Putamen (tissue), 1 donor: ENCODE measurements around the gene UVRAG.
A peak's percentile ranks its signal among the peaks of the same experiment; 100 is the strongest.
"Not testable (repeated sequence)": the region's sequence is repeated elsewhere in the genome, so short reads cannot be mapped to it uniquely, and the experiment has no call there.

Source experiments
- DNase-seq: peaks from one replicate; pipeline ENCODE4 v3.0.0-alpha.2; 2016; ENCODE audit warnings: low spot score

Gene UVRAG

DNA sequence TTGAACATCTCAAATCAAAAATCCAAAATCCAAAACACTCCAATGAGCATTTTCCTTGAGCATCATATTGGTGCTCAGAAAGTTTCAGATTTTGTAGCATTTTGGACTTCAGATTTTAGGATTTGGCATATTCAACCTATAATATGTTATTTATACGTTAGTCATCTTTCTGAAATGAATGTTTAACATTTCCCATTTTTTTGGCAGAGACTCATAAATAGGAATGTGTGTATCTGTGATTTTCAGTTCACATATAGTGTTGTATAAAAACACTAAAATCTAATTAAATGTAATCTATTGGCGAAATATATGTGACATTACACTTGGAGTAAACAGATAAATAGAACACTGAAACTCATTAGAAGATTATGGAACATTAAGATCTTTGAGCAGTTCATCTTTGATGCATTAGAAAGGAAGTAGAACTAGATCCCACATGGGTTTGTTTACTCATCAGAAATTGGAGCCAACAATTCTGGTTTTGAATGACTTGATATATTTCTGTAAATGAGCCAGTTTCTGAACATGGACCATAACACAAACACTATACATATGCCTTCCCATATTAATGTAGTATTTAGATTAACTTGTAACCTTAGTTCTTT lies 153.1 kb downstream of the UVRAG start:
- no peak for DNase-seq

DNA sequence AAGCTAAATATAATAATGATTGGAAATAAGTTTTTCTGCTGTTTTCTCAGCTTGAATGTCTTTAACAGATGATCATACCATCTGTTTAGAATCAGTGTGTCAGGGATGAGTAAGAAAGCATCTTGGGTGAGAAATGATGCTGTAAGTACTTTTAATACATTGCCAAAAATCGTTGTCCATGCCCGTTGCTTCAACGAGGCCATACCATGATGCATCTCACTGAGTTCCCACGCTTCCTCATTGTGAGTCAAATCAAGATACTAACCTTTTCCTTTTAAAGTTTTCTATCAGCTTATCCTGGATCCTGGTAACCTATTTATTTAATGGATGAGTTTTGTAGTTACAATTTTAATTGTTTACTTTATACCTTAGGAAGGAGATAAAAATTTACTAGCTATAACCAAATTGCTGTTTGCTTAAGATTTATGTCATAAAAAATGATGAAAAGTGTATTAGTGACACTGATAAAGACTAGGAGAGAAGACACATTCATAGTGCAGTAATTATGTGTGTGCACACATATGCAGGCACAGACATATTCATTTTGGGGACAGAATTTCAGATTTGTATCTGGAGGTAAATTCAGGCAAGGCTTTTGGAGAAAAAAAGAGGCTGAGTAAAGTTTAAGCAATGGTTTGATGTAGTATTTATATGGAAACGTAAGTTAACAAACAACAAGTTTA lies 154.8 kb downstream of the UVRAG start:
- DNase-seq: no peak

DNA sequence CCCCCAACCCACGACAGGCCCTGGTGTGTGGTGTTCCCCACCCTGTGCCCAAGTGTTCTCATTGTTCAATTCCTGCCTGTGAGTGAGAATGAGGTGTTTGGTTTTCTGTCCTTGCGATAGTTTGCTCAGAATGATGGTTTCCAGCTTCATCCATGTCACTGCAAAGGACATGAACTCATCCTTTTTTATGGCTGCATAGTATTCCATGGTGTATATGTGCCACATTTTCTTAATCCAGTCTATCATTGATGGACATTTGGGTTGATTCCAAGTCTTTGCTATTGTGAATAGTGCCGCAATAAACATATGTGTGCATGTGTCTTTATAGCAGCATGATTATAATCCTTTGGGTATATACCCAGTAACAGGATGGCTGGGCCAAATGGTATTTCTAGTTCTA lies 158.7 kb downstream of the UVRAG start:
- not testable (repeated sequence) for DNase-seq

DNA sequence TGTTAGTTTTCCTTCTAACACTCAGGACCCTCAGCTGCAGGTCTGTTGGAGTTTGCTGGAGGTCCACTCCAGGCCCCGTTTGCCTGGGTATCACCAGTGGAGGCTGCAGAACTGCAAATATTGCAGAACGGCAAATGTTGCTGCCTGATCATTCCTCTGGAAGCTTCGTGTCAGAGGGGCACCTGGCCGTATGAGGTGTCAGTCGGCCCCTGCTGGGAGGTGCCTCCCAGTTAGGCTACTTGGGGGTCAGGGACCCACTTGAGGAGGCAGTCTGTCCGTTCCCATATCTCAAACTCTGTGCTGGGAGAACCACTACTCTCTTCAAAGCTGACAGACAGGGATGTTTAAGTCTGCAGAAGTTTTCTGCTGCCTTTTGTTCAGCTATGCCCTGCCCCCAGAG lies 164.1 kb downstream of the UVRAG start:
- not testable (repeated sequence) for DNase-seq

DNA sequence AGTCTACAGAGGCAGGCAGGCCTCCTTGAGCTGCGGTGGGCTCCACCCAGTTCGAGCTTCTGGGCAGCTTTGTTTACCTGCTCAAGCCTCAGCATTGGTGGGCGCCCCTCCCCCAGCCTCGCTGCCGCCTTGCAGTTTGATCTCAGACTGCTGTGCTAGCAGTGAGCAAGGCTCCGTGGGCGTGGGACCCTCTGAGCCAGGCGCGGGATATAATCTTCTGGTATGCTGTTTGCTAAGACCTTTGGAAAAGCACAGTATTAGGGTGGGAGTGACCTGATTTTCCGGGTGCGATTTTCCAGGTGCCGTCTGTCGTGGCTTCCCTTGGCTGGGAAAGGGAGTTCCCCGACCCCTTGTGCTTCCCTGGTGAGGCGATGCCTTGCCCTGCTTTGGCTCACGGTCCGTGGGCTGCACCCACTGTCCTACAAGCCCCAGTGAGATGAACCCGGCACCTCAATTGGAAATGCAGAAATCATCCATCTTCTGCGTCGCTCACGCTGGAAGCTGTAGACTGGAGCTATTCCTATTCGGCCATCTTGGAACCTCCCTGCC lies 164.5 kb downstream of the UVRAG start:
- not testable (repeated sequence) for DNase-seq

GRCh38 chr11:75980031-75980430 lies 165.0 kb downstream of the UVRAG start:
- no peak for DNase-seq

DNA sequence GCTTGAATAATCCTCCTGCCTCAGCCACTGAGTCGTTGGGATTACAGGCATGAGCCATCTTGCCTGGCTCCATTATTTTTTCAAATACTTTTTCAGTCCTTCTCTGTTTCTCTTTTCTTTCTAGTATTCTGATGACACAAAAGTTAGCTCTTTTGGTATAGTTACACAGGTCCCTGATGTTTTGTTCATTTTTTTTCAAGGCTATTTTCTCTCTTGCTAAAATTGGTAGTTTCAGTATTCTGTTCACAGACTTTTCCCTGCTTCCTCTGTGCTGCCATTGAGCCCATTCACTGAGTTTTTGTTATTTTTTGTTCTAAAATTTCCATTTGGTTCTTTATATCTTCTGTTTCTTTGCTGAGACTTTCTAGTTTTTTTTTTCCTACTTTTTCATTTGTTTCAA lies 166.5 kb downstream of the UVRAG start:
- DNase-seq: no peak

DNA sequence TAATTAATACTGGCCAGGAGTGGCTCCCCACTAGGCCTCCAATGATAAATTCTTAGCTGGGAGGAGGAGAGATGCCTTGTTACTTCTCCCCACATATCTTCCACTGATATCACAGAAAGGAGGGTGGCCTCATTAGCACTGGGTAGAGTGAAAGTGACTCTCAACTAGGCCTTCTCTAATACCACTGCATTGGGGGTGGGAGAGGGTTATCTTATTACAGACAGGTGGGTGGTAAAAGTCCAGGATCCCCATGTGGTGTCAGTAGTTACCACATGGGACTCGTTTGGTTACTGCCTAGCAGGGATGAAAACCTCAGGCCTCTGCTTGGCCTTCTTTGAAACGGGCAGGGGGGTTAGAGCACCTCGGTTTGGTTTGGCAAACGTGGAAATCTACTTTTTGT lies 167.3 kb downstream of the UVRAG start:
- DNase-seq: no peak

DNA sequence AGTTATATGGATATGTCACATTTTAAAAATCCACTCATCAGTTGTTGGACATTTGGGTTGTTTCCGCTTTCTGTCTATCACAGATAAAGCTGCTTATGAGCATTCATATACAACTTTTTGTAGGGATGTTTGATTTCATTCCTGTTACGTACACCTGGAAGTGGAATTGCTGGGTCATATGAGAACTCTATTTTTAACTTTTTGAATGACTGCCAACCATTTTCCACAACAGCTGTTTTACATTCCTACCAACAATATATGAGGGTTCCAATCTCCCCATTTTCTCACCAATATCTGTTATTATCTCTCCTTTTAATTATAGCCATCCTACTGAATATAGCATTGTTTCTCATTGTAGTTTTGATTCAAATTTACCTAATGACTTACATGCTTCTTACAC lies 172.0 kb downstream of the UVRAG start:
- DNase-seq: no peak

GRCh38 chr11:75993126-75993525 lies 178.1 kb downstream of the UVRAG start:
- DNase-seq: no peak

GRCh38 chr11:75994616-75995015 lies 179.6 kb downstream of the UVRAG start:
- no peak for DNase-seq

- no peak for DNase-seq
These were observed 181.8 kb downstream of the UVRAG start for GRCh38 chr11:75996523-75997442.

- DNase-seq: no peak
These were observed 189.4 kb downstream of the UVRAG start for GRCh38 chr11:76004400-76004799.

DNA sequence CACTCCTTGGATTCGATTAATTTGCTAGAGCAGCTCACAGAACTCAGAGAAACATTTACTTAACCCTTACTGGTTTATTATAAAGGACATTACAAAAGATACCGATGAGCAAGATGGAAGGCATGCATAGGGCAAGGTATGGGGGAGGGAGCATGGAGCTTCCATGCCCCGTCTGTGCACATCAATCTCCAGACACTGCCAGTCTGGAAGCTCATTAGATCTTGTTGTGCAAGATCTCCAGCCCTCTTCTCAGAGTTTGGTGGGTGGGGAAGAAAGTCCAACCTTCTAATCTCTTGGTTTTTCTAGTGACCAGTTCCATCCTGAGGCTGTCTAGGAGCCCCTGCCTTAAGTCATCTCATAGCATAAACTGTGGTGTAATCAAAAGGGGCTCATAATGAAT lies 190.7 kb downstream of the UVRAG start:
- DNase-seq: no peak

DNA sequence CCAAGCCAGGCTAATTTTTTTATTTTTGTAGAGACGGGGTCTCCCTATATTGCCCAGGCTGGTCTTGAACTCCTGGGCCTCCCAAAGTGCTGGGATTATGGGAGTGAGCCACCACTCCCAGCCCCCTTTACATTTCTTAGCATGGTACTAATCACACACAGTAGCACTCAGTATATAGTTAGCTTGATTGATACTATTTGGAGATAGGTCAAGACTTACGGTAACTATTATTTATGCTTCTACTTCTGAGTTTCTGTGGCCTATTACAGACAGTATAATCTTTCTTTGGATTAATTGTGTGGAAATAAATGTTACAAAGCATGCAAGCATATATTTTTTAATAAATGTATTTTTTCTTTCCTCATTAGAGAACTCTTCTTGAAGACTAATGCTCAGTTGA lies 192.2 kb downstream of the UVRAG start:
- DNase-seq: no peak

DNA sequence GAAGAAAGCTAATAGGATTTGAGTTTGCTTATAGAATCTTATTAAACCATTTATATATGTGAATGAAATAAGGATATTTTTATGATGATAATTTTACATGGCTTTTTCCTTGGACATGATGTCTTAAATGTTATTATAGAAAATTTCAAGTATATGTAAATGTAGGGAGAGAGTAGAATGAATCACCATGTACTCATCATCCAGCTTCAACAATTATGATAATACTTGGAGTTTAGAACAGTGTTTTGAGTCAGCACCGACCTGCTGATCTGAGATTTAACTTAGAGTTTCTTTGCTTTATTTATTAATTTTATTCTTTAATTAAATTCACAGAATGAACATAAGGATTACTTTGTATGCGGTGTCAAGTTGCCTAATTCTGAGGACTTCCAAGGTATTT lies 193.5 kb downstream of the UVRAG start:
- peak; percentile 2 for DNase-seq

DNA sequence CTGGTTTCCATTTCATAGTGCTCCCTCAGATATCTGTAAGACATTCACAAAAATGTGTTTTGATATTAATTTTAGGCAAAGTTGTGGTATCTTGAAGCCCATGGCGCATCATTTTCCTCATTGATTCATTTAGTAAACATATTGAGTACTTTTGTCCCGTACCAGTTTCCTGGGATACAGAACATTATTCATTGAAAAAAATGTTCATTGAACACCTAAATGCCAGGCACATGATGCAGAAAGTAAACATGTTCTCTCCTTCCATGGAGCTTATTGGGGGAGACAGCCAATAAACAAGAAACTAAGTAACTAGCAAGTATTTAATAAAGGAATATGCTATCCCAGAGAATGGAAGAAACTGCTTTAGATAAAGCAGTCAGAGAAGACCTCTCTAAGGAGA lies 195.0 kb downstream of the UVRAG start:
- no peak for DNase-seq

GRCh38 chr11:76013526-76013925 lies 198.5 kb downstream of the UVRAG start:
- DNase-seq: no peak

GRCh38 chr11:76023236-76024068 lies 208.4 kb downstream of the UVRAG start:
- DNase-seq: no peak

- DNase-seq: no peak
These were observed 210.1 kb downstream of the UVRAG start for GRCh38 chr11:76025068-76025467.

DNA sequence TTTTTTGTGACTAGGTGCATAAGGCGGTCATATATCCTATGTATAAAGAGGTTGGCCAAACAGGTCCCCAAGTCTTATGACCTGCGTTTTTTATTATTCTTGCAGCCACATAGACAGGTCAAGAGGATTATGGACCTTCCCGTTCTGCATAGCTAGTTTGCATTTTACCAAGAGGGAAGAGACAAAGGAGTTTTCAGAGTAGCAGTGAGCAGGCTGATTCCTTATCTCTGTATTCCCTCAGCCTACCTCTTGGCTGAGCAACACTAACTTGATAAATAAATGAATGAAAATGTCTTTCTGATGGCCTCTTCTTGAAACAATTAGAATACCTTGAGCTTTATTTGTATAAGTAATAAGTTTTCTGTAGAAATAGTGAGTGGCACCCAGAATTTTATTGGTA lies 210.8 kb downstream of the UVRAG start:
- no peak for DNase-seq

DNA sequence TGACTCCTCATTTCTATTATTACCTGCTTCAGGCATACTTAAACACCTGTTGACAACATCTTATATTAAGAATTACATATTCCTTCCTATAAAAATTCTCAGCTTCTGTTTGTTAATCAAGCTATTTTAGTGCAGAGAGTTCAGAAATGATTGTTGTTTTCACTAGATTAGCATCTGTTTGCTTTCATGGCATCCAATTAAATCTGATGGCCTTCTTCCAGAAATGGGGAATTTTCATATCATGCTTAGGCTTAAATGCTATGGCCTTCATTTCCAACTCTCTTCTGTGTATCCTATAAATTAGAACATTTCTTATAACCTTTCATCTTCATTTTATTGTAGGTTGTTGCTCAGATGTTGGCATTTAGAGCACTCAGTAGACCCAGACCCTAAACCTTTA lies 211.3 kb downstream of the UVRAG start:
- no peak for DNase-seq
